NCI-H1930 (cell line): Measurements from ENCODE around the gene NRARP.

ENCODE experiments used
- DNase-seq, 2 experiments: peaks; one replicate each; lab custom pipeline; 2025; lab: John Stamatoyannopoulos, UW

The NRARP gene

GRCh38 chr9:137310189-137311052 is 8.3 kb upstream of the NRARP start:
- no peak for DNase-seq

GRCh38 chr9:137309368-137310188 is 7.5 kb upstream of the NRARP start:
- DNase-seq = no peak

GRCh38 chr9:137308057-137308619 is 6.1 kb upstream of the NRARP start:
- DNase-seq = no peak

- DNase-seq = no peak
Observed at GRCh38 chr9:137307255-137308056, 5.4 kb upstream of the NRARP start.

GRCh38 chr9:137306850-137307254 is 4.8 kb upstream of the NRARP start:
- DNase-seq = no peak

- DNase-seq = no peak
Observed at GRCh38 chr9:137306066-137306849, 4.2 kb upstream of the NRARP start.

GRCh38 chr9:137305798-137306065 is 3.7 kb upstream of the NRARP start:
- no peak for DNase-seq

GRCh38 chr9:137305060-137305797 is 3.2 kb upstream of the NRARP start:
- DNase-seq = no peak

- DNase-seq = no peak
Observed at GRCh38 chr9:137304383-137305059, 2.5 kb upstream of the NRARP start.

- DNase-seq = no peak
Observed at GRCh38 chr9:137303893-137304382, 1.9 kb upstream of the NRARP start.

- no peak for DNase-seq
Observed at GRCh38 chr9:137303151-137303892, 1.3 kb upstream of the NRARP start.

GRCh38 chr9:137302449-137303150 is 529 bp upstream of the NRARP start:
- DNase-seq = peak in 1 of 2 experiments; percentile 69

GRCh38 chr9:137301081-137301947 is 757 bp downstream of the NRARP start:
- DNase-seq = peak in 1 of 2 experiments; percentile 68

- no peak for DNase-seq
Observed at GRCh38 chr9:137300567-137301080, 1.4 kb downstream of the NRARP start.

- no peak for DNase-seq
Observed at GRCh38 chr9:137299938-137300337, 2.1 kb downstream of the NRARP start.

- DNase-seq = no peak
Observed at GRCh38 chr9:137299203-137299565, 2.9 kb downstream of the NRARP start.
